ENCODE results near the gene GRN. TPM values are rescaled to one million over a fixed set of nuclear protein-coding genes. Genes with fewer than 3 reads are reported as not detected.

Gene GRN
- total and polyA plus RNA-seq, 2 of the 13 experiments (the other 11 are each of a cell fraction or from before 2014, with no cell fraction given) = 86.6 to 143 TPM

DNA sequence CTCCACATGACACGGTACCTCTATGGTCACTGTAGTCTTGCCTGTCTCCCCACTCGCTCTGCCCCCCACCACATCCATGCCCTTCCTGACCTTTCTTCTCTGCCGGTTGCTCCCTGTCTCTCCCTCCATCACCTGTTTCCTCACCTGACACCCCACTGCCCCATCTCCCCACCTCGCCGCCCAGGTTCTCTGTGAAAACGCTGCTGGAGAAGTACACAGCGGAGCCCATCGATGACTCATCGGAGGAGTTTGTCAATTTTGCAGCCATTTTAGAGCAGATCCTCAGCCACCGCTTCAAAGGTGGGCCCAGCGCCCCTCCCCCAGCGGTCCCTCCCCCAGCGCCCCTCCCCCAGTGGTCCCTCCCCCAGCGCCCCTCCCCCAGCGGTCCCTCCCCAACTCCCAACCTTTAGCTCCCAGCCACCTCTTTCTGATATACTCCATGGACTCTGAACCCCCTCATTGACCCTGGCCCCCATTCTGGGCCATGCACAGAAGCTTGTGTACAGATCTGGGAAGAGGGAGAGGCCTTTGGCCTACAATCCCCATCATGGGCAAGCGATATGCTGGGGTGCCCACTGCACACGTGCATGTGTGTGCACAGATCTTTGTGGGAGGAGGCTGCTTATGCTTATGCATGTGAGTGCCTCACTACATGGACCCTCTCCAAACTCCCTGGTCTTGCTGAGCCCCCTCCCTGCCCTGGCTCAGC is 32.6 kb upstream of the GRN start (continued):
- TF ChIP-seq KDM5B (CRISPR knock-in tag; IDR thresholded peaks at IDR 0.05; ENCODE audit: borderline replicate concordance) (0 out of 2 replicates have a peak, but pooled peaks have one; percentile 4), JARID2 (CRISPR knock-in tag; IDR thresholded peaks at IDR 0.05; ENCODE audit: insufficient replicate concordance) (no peak), HDAC1 (CRISPR knock-in tag; IDR thresholded peaks at IDR 0.05) (0 out of 2 replicates have a peak, but pooled peaks have one; percentile 44), ZFX (CRISPR knock-in tag; IDR thresholded peaks at IDR 0.05; ENCODE audit: low read depth) (peak; percentile 64), ZNF263 (CRISPR knock-in tag; IDR thresholded peaks at IDR 0.05) (peak; percentile 73; the same call in 1 of the 2 replicates), SALL1 (CRISPR knock-in tag; IDR thresholded peaks at IDR 0.05) (peak; percentile 85), ZNF709 (CRISPR knock-in tag; IDR thresholded peaks at IDR 0.05) (no peak), CBX1 (IDR thresholded peaks at IDR 0.05; ENCODE audit: low read depth) (no peak), ZNF792 (CRISPR knock-in tag; IDR thresholded peaks at IDR 0.05) (no peak), JUNB (CRISPR knock-in tag; IDR thresholded peaks at IDR 0.05; ENCODE audit: borderline replicate concordance) (peak; percentile 41; the same call in 1 of the 2 replicates), ATF7-NPFF (CRISPR knock-in tag; IDR thresholded peaks at IDR 0.05; ENCODE audit: low read depth) (no peak), ZNF746 (CRISPR knock-in tag; IDR thresholded peaks at IDR 0.05) (peak; percentile 42; the same call in 1 of the 2 replicates), KAT8 (CRISPR knock-in tag; IDR thresholded peaks at IDR 0.05) (no peak), ZNF589 (CRISPR knock-in tag; conservative IDR thresholded peaks at IDR 0.05) (no peak), BORCS8-MEF2B (CRISPR knock-in tag; IDR thresholded peaks at IDR 0.05) (0 out of 2 replicates have a peak, but pooled peaks have one; percentile 43), ZNF382 (CRISPR knock-in tag; IDR thresholded peaks at IDR 0.05; ENCODE audit: borderline replicate concordance) (no peak), FOXA3 (CRISPR knock-in tag; IDR thresholded peaks at IDR 0.05) (peak; percentile 66; the same call in 1 of the 2 replicates), WIZ (CRISPR knock-in tag; IDR thresholded peaks at IDR 0.05) (0 out of 2 replicates have a peak, but pooled peaks have one; percentile 57)
- TF ChIP-seq, protein P1, sequence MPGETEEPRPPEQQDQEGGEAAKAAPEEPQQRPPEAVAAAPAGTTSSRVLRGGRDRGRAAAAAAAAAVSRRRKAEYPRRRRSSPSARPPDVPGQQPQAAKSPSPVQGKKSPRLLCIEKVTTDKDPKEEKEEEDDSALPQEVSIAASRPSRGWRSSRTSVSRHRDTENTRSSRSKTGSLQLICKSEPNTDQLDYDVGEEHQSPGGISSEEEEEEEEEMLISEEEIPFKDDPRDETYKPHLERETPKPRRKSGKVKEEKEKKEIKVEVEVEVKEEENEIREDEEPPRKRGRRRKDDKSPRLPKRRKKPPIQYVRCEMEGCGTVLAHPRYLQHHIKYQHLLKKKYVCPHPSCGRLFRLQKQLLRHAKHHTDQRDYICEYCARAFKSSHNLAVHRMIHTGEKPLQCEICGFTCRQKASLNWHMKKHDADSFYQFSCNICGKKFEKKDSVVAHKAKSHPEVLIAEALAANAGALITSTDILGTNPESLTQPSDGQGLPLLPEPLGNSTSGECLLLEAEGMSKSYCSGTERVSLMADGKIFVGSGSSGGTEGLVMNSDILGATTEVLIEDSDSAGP (CRISPR knock-in tag; IDR thresholded peaks at IDR 0.05; ENCODE audit: borderline replicate concordance) = peak; percentile 19; the same call in 1 of the 2 replicates
- TF ChIP-seq, protein P2, sequence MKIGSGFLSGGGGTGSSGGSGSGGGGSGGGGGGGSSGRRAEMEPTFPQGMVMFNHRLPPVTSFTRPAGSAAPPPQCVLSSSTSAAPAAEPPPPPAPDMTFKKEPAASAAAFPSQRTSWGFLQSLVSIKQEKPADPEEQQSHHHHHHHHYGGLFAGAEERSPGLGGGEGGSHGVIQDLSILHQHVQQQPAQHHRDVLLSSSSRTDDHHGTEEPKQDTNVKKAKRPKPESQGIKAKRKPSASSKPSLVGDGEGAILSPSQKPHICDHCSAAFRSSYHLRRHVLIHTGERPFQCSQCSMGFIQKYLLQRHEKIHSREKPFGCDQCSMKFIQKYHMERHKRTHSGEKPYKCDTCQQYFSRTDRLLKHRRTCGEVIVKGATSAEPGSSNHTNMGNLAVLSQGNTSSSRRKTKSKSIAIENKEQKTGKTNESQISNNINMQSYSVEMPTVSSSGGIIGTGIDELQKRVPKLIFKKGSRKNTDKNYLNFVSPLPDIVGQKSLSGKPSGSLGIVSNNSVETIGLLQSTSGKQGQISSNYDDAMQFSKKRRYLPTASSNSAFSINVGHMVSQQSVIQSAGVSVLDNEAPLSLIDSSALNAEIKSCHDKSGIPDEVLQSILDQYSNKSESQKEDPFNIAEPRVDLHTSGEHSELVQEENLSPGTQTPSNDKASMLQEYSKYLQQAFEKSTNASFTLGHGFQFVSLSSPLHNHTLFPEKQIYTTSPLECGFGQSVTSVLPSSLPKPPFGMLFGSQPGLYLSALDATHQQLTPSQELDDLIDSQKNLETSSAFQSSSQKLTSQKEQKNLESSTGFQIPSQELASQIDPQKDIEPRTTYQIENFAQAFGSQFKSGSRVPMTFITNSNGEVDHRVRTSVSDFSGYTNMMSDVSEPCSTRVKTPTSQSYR (CRISPR knock-in tag; IDR thresholded peaks at IDR 0.05; ENCODE audit: borderline replicate concordance) = peak; percentile 80
- TF ChIP-seq, protein P3, sequence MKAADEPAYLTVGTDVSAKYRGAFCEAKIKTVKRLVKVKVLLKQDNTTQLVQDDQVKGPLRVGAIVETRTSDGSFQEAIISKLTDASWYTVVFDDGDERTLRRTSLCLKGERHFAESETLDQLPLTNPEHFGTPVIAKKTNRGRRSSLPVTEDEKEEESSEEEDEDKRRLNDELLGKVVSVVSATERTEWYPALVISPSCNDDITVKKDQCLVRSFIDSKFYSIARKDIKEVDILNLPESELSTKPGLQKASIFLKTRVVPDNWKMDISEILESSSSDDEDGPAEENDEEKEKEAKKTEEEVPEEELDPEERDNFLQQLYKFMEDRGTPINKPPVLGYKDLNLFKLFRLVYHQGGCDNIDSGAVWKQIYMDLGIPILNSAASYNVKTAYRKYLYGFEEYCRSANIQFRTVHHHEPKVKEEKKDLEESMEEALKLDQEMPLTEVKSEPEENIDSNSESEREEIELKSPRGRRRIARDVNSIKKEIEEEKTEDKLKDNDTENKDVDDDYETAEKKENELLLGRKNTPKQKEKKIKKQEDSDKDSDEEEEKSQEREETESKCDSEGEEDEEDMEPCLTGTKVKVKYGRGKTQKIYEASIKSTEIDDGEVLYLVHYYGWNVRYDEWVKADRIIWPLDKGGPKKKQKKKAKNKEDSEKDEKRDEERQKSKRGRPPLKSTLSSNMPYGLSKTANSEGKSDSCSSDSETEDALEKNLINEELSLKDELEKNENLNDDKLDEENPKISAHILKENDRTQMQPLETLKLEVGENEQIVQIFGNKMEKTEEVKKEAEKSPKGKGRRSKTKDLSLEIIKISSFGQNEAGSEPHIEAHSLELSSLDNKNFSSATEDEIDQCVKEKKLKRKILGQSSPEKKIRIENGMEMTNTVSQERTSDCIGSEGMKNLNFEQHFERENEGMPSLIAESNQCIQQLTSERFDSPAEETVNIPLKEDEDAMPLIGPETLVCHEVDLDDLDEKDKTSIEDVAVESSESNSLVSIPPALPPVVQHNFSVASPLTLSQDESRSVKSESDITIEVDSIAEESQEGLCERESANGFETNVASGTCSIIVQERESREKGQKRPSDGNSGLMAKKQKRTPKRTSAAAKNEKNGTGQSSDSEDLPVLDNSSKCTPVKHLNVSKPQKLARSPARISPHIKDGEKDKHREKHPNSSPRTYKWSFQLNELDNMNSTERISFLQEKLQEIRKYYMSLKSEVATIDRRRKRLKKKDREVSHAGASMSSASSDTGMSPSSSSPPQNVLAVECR (CRISPR knock-in tag; IDR thresholded peaks at IDR 0.05; ENCODE audit: borderline replicate concordance) = peak; percentile 52; the same call in 1 of the 2 replicates
